Activated CD8-positive, alpha-beta memory T cell treated with anti-CD3 and anti-CD28 coated beads for 36 hours (primary cell): ENCODE measurements around the gene RPTN. TPM values are rescaled to one million over a fixed set of nuclear protein-coding genes. Genes with fewer than 3 reads are reported as not detected.

Experiments
- CTCF ChIA-PET: fragments of 350-600 bp; sonication (Branson Sonifier 250); formaldehyde crosslinking; loops from one replicate; lab custom pipeline; 2021; ENCODE audit warnings: antibody characterized with exemption; lab: Charles Lee
- POLR2A ChIA-PET: fragments of 350-600 bp; sonication (Branson Sonifier 250); formaldehyde crosslinking; loops from one replicate; lab custom pipeline; 2021; ENCODE audit warnings: antibody characterized with exemption; lab: Charles Lee
- total RNA-seq, 2 experiments: library from RNA; stranded (reverse); gene quantifications; one replicate each; pipeline ENCODE4 v1.2.3, GENCODE V29; 2021

Gene RPTN
- total RNA-seq: not detected

GRCh38 chr1:152159144-152159543, at the start of gene RPTN:
RPTN (minus strand) TSS chr1:152159228; CDS start chr1:152157889, 1,339 bp downstream.
- ChIA-PET POLR2A (no interaction called here), CTCF (no interaction called here)

- CTCF ChIA-PET: interaction anchor here (1.2 kb wide), 1 partner anchor 259 kb away, joined by 3 read pairs; no protein-coding TSS in a partner anchor
- POLR2A ChIA-PET: no interaction called here
These were observed 40.0 kb upstream of the RPTN start for GRCh38 chr1:152198982-152199381.

GRCh38 chr1:152197361-152197941, 38.4 kb upstream of the RPTN start:
- ChIA-PET POLR2A (no interaction called here), CTCF (interaction anchor here (0.7 kb wide), 1 partner anchor 114 kb away, joined by 3 read pairs; no protein-coding TSS in a partner anchor)

GRCh38 chr1:152191711-152192110, 32.7 kb upstream of the RPTN start:
- CTCF ChIA-PET: interaction anchor here (1.2 to 1.3 kb wide), 2 partner anchors 249 to 267 kb away, joined by 3 to 7 read pairs; no protein-coding TSS in a partner anchor

GRCh38 chr1:152191260-152191659, 32.2 kb upstream of the RPTN start:
- POLR2A ChIA-PET: no interaction called here
- CTCF ChIA-PET: interaction anchor here (1.3 kb wide), 1 partner anchor 267 kb away, joined by 7 read pairs; no protein-coding TSS in a partner anchor

More at GRCh38 chr1:152191711-152192110, 32.7 kb upstream of the RPTN start:
- POLR2A ChIA-PET: no interaction called here

GRCh38 chr1:152190589-152190988, 31.6 kb upstream of the RPTN start:
- POLR2A ChIA-PET: no interaction called here
- CTCF ChIA-PET: interaction anchor here (1.3 kb wide), 1 partner anchor 268 kb away, joined by 7 read pairs; no protein-coding TSS in a partner anchor

- CTCF ChIA-PET: interaction anchor here (0.9 to 9.2 kb wide), 15 partner anchors 13 to 269 kb away, joined by 3 to 97 read pairs (median 4); no protein-coding TSS in a partner anchor
- POLR2A ChIA-PET: interaction anchor here (1.3 kb wide), 1 partner anchor 141 kb away, joined by 6 read pairs; no protein-coding TSS in a partner anchor
These were observed 30.8 kb upstream of the RPTN start for GRCh38 chr1:152189657-152190442.

- CTCF ChIA-PET: interaction anchor here (0.5 to 9.2 kb wide), 21 partner anchors 13 to 1400 kb away, joined by 3 to 97 read pairs (median 4); no protein-coding TSS in a partner anchor
- POLR2A ChIA-PET: interaction anchor here (1.3 kb wide), 1 partner anchor 140 kb away, joined by 6 read pairs; no protein-coding TSS in a partner anchor
These were observed 29.9 kb upstream of the RPTN start for GRCh38 chr1:152188673-152189591.

GRCh38 chr1:152186556-152187285, 27.7 kb upstream of the RPTN start:
- POLR2A ChIA-PET: no interaction called here

GRCh38 chr1:152185544-152186391, 26.7 kb upstream of the RPTN start:
- ChIA-PET CTCF (interaction anchor here (1.0 to 9.2 kb wide), 10 partner anchors 9 to 273 kb away, joined by 3 to 97 read pairs (median 6); no protein-coding TSS in a partner anchor), POLR2A (no interaction called here)

More at GRCh38 chr1:152186556-152187285, 27.7 kb upstream of the RPTN start:
- CTCF ChIA-PET: interaction anchor here (1.0 to 9.2 kb wide), 9 partner anchors 8 to 272 kb away, joined by 3 to 97 read pairs (median 4); no protein-coding TSS in a partner anchor

- ChIA-PET POLR2A (no interaction called here), CTCF (interaction anchor here (4.9 to 9.2 kb wide), 3 partner anchors 129 to 276 kb away, joined by 30 to 97 read pairs (median 59); no protein-coding TSS in a partner anchor)
These were observed 23.9 kb upstream of the RPTN start for GRCh38 chr1:152182944-152183361.

- POLR2A ChIA-PET: no interaction called here
These were observed 23.4 kb upstream of the RPTN start for GRCh38 chr1:152182431-152182830.

GRCh38 chr1:152179566-152179965, 20.5 kb upstream of the RPTN start:
- POLR2A ChIA-PET: no interaction called here
- CTCF ChIA-PET: interaction anchor here (0.5 to 2.5 kb wide), 2 partner anchors 127 to 130 kb away, joined by 3 to 9 read pairs; no protein-coding TSS in a partner anchor

More at GRCh38 chr1:152182431-152182830, 23.4 kb upstream of the RPTN start:
- CTCF ChIA-PET: interaction anchor here (4.9 to 9.2 kb wide), 3 partner anchors 128 to 276 kb away, joined by 30 to 97 read pairs (median 59); no protein-coding TSS in a partner anchor

- ChIA-PET POLR2A (no interaction called here), CTCF (no interaction called here)
These were observed 11.4 kb upstream of the RPTN start for GRCh38 chr1:152170287-152170905.

- POLR2A ChIA-PET: no interaction called here
- CTCF ChIA-PET: interaction anchor here (1.2 kb wide), 1 partner anchor 289 kb away, joined by 3 read pairs; no protein-coding TSS in a partner anchor
These were observed 10.5 kb upstream of the RPTN start for GRCh38 chr1:152169366-152170025.

- ChIA-PET POLR2A (no interaction called here), CTCF (interaction anchor here (1.2 kb wide), 1 partner anchor 290 kb away, joined by 3 read pairs; no protein-coding TSS in a partner anchor)
These were observed 9.5 kb upstream of the RPTN start for GRCh38 chr1:152168535-152168868.
